Mammary epithelial cell (primary cell): Measurements from ENCODE around the gene MSRB2.

Experiments used
- CTCF ChIP-seq, 2 donors: IDR thresholded peaks in 1 of 2; conservative IDR thresholded peaks in 1 of 2; 2 replicates each; pipeline ENCODE4 v1.5.1; 2011 to 2012; ENCODE audit warnings: inconsistent platforms in 2 of 2, low read length in 2 of 2, mild to moderate bottlenecking in 2 of 2, control low read depth in 1 of 2, low read depth in 1 of 2; ENCODE audit not compliant: insufficient read depth in 1 of 2; ENCODE audit errors: extremely low read depth in 1 of 2
- EZH2 ChIP-seq: IDR thresholded peaks from 2 replicates; pipeline ENCODE4 v1.6.1; 2012; ENCODE audit warnings: low read length, inconsistent platforms, borderline replicate concordance

DNA sequence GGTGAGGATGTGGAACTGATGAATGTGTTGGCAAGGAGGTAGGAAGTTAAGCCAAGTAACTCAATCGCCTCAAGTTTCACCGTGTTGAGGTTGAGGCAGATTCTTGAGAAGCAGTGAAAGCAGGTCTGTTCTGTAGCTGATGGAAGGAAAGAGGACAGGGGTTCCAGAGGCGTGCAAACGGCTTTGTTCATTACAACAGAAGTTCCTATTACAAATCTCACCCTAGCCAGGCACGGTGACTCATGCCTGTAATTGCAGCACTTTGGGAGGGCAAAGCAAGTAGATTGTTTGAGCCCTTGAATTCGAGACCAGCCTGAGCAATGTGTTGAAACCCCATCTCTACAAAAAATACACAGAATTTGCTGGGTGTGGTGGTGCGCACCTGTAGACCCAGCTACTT is 59.8 kb downstream of the MSRB2 start:
- TF ChIP-seq CTCF (conservative IDR thresholded peaks at IDR 0.05 in 1 of 2, IDR thresholded peaks at IDR 0.05 in 1 of 2; ENCODE audit: extremely low read depth in 1 of 2, insufficient read depth in 1 of 2, low read depth in 1 of 2, low read length in 2 of 2) (no peak), EZH2 (no peak)
